DOHH2 (cell line): ENCODE results near the gene METTL26.

Source experiments
- H3F3A ChIP-seq: fragments of 200-600 bp; sonication (generic), shearing (Covaris generic); 2 replicates; pipeline ENCODE4 v1.6.0; 2016; ENCODE audit warnings: antibody characterized with exemption, mild to moderate bottlenecking; ENCODE audit not compliant: control insufficient read depth, insufficient read depth
- H3K27ac ChIP-seq: fragments of 200-600 bp; sonication (generic); 2 replicates; pipeline ENCODE4 v1.5.1; 2014; ENCODE audit warnings: low read depth, mild to moderate bottlenecking, low read length, moderate library complexity
- H3K27me3 ChIP-seq: fragments of 200-600 bp; sonication (generic); 2 replicates; pipeline ENCODE4 v1.6.1; 2014; ENCODE audit warnings: mild to moderate bottlenecking, low read length, mixed read lengths; ENCODE audit not compliant: control insufficient read depth
- H3K36me3 ChIP-seq: fragments of 200-600 bp; sonication (generic); 2 replicates; pipeline ENCODE4 v1.6.1; 2014; ENCODE audit warnings: mild to moderate bottlenecking, low read length, moderate library complexity, mixed read lengths; ENCODE audit not compliant: control insufficient read depth
- H3K4me1 ChIP-seq: fragments of 200-600 bp; sonication (generic); 2 replicates; pipeline ENCODE4 v1.6.1; 2014; ENCODE audit warnings: mild to moderate bottlenecking, low read length, mixed read lengths; ENCODE audit not compliant: control insufficient read depth
- H3K4me2 ChIP-seq: fragments of 200-600 bp; sonication (generic); 2 replicates; pipeline ENCODE4 v1.6.0; 2014; ENCODE audit warnings: mild to moderate bottlenecking, low read length, moderate library complexity
- H3K4me3 ChIP-seq: fragments of 200-600 bp; sonication (generic); 2 replicates; pipeline ENCODE4 v1.5.1; 2014; ENCODE audit warnings: mild to moderate bottlenecking, low read length, mixed read lengths
- H3K79me2 ChIP-seq: fragments of 200-600 bp; sonication (generic); 2 replicates; pipeline ENCODE4 v1.6.1; 2014; ENCODE audit warnings: mild to moderate bottlenecking, low read length, mixed read lengths; ENCODE audit not compliant: control insufficient read depth
- H3K9me2 ChIP-seq: fragments of 200-600 bp; sonication (generic); replicated peaks from 2 replicates; pipeline ENCODE4 v1.6.1; 2014; ENCODE audit warnings: mild to moderate bottlenecking, low read length, mixed read lengths; ENCODE audit not compliant: control insufficient read depth
- H3K9me3 ChIP-seq: fragments of 200-600 bp; sonication (generic); 2 replicates; pipeline ENCODE4 v1.6.1; 2014; ENCODE audit warnings: antibody characterized with exemption, low read length, mixed read lengths; ENCODE audit not compliant: control insufficient read depth, insufficient read depth
- H4K20me1 ChIP-seq: fragments of 200-600 bp; sonication (generic); 2 replicates; pipeline ENCODE4 v1.6.0; 2014; ENCODE audit warnings: low read depth, mild to moderate bottlenecking, antibody characterized with exemption, low read length, moderate library complexity; ENCODE audit not compliant: control insufficient read depth, insufficient read depth
- EZH2phosphoT487 ChIP-seq: fragments of 200-600 bp; sonication (generic); IDR thresholded peaks from 2 replicates; pipeline ENCODE4 v1.6.1; 2017; ENCODE audit warnings: borderline replicate concordance, mild to moderate bottlenecking, antibody characterized with exemption, low read length, moderate library complexity, mixed read lengths
- TF ChIP-seq, protein P1 (sequence below): fragments of 200-600 bp; sonication (generic); IDR thresholded peaks from one replicate; pipeline ENCODE4 v1.5.1; 2014; ENCODE audit warnings: antibody characterized with exemption, mild to moderate bottlenecking, low read depth, low read length; ENCODE audit not compliant: poor library complexity, severe bottlenecking

Gene METTL26

DNA sequence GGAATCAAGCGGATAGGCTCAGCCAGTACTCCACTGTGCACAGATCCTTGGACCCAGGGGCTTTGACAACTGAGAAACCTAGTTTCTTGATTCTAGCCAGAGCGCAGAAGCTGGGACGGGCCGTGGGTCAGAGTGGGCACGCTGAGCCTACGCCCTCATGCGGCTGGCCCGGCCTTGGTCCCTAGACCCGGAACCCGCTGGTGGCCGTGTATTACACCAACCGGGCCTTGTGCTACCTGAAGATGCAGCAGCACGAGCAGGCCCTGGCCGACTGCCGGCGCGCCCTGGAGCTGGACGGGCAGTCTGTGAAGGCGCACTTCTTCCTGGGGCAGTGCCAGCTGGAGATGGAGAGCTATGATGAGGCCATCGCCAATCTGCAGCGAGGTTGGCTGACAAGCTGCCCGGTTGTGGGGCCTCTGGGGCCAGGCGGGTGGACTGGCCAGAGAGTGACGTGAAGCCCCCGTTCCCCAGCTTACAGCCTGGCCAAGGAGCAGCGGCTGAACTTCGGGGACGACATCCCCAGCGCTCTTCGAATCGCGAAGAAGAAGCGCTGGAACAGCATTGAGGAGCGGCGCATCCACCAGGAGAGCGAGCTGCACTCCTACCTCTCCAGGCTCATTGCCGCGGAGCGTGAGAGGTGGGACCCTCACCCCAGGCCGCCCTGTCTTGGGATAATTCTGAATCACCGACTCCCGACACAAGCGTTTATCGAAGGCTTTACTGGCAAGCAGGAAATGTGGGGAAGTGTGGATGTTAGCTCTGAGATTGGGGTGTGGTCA is 45.1 kb upstream of the METTL26 start:
- Histone ChIP-seq H3K27ac (peak overlapping the region; percentile 60), H3K27me3 (no peaks in the 10 kb centered on the region), H3K4me1 (peaks cover 45% of the 10 kb centered on the region), H3K4me3 (peak overlapping the region; percentile 98), H3K9me3 (no peaks in the 10 kb centered on the region), H3F3A (no peaks in the 10 kb centered on the region; the same call in 1 of the 2 replicates), H3K4me2 (peak overlapping the region; percentile 97), H3K36me3 (peaks cover 45% of the 10 kb centered on the region), H3K9me2 (no peaks in the 10 kb centered on the region), H4K20me1 (peaks cover 19% of the 10 kb centered on the region), H3K79me2 (peaks cover 36% of the 10 kb centered on the region)
- TF ChIP-seq, protein P1, sequence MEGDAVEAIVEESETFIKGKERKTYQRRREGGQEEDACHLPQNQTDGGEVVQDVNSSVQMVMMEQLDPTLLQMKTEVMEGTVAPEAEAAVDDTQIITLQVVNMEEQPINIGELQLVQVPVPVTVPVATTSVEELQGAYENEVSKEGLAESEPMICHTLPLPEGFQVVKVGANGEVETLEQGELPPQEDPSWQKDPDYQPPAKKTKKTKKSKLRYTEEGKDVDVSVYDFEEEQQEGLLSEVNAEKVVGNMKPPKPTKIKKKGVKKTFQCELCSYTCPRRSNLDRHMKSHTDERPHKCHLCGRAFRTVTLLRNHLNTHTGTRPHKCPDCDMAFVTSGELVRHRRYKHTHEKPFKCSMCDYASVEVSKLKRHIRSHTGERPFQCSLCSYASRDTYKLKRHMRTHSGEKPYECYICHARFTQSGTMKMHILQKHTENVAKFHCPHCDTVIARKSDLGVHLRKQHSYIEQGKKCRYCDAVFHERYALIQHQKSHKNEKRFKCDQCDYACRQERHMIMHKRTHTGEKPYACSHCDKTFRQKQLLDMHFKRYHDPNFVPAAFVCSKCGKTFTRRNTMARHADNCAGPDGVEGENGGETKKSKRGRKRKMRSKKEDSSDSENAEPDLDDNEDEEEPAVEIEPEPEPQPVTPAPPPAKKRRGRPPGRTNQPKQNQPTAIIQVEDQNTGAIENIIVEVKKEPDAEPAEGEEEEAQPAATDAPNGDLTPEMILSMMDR, result peak; percentile 40
- no peak for TF ChIP-seq EZH2phosphoT487

DNA sequence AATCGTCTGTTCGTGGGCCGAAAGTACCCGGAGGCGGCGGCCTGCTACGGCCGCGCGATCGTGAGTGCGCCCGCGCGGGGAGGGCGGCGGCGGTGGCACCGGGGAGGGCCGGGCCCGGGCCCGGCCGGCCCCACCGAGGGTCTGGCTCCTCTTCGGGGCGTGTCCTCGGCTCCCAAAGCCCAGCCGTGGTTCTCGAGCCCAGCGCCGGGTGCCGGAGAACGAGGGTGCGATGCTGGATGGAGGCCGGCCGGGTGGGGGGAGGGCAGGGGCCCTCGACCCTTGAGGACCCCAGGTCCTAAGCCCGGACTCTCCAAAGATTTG is 44.5 kb upstream of the METTL26 start:
- peaks cover 45% of the 10 kb centered on the region for H3K4me1 ChIP-seq

DNA sequence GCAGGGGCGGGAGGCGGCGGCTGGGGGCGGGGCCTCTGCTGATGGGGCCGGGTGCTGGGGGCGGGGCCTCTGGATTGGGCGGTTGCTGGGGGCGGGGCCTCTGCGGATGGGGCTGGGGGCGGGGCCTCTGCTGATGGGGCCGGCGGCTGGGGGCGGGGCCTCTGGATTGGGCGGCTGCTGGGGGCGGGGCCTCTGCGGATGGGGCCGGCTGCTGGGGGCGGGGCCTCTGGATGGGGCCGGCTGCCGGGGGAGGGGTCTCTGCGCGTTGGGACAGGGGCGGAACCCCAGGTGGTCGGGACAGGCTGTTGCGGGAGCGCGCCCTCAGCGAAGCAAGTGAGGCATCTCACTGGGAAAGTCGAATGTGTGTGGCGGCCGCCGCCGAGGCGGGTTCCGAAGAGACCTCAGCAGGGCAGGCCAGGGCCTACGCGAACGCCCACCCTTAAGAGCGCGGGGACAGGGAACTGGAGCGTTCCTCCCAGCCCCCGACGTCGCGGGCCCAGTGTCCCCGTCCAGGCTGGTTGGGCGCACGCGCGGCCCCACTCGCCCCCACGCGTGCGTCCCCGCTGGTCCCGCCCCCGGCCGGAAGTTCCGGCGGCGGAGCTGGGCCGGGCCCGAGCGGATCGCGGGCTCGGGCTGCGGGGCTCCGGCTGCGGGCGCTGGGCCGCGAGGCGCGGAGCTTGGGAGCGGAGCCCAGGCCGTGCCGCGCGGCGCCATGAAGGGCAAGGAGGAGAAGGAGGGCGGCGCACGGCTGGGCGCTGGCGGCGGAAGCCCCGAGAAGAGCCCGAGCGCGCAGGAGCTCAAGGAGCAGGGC is 43.9 kb upstream of the METTL26 start, which contains the start of gene STUB1:
TSS of gene STUB1 (plus strand) at position 597 of the 811 bp plus-strand sequence. CDS start at position 713, 116 bp downstream.
- H3K4me1 ChIP-seq, result peaks cover 47% of the 10 kb centered on the region
- H3K9me3 ChIP-seq, result no peaks in the 10 kb centered on the region
- H3F3A ChIP-seq, result no peaks in the 10 kb centered on the region; the same call in 1 of the 2 replicates
- H3K27ac ChIP-seq, result peak within 1 kb of the TSS; percentile 60
- no peaks in the 10 kb centered on the region for H3K9me2 ChIP-seq
- peak within 1 kb of the TSS; percentile 98 for H3K4me3 ChIP-seq
- H4K20me1 ChIP-seq, result peaks cover 19% of the 10 kb centered on the region
- peaks cover 33% of the 10 kb centered on the region for H3K36me3 ChIP-seq
- TF ChIP-seq, protein P1, result no peak
- TF ChIP-seq EZH2phosphoT487, result no peak
- peak within 1 kb of the TSS; percentile 97 for H3K4me2 ChIP-seq
- H3K27me3 ChIP-seq, result peaks cover 3% of the 10 kb centered on the region; the same call in 1 of the 2 replicates
- peaks cover 36% of the 10 kb centered on the region for H3K79me2 ChIP-seq

More for the DNA sequence above, 44.5 kb upstream of the METTL26 start:
- peak overlapping the region; percentile 97 for H3K4me2 ChIP-seq
- peaks cover 39% of the 10 kb centered on the region for H3K36me3 ChIP-seq
- no peaks in the 10 kb centered on the region for H3K9me3 ChIP-seq
- H3K27ac ChIP-seq, result peak overlapping the region; percentile 60
- H3K9me2 ChIP-seq, result no peaks in the 10 kb centered on the region
- TF ChIP-seq, protein P1, result no peak
- no peak for TF ChIP-seq EZH2phosphoT487
- peaks cover 36% of the 10 kb centered on the region for H3K79me2 ChIP-seq
- H3K27me3 ChIP-seq, result no peaks in the 10 kb centered on the region
- peaks cover 19% of the 10 kb centered on the region for H4K20me1 ChIP-seq
- H3K4me3 ChIP-seq, result peak overlapping the region; percentile 98
- H3F3A ChIP-seq, result no peaks in the 10 kb centered on the region; the same call in 1 of the 2 replicates
